Prostate gland (tissue), 2 donors: ENCODE results near the gene FEZF1.

Experiments
- CTCF ChIP-seq, 4 experiments: fragments of 200-600 bp in 2 of 4; fragments of 450-650 bp in 2 of 4; sonication (generic) in 2 of 4; IDR thresholded peaks; 1 replicate in 3 of 4; 2 replicates in 1 of 4; pipeline ENCODE4 v1.5.1; 2016 to 2019; ENCODE audit warnings: antibody characterized with exemption in 4 of 4, mild to moderate bottlenecking in 2 of 4, moderate library complexity in 2 of 4
- POLR2A ChIP-seq: fragments of 450-650 bp; IDR thresholded peaks from one replicate; pipeline ENCODE4 v1.6.1; 2016; ENCODE audit warnings: antibody characterized with exemption, mild to moderate bottlenecking

- TF ChIP-seq POLR2A: no peak
- TF ChIP-seq CTCF (IDR thresholded peaks at IDR 0.05): no peak
Observed at GRCh38 chr7:122269241-122269640, 35.3 kb downstream of the FEZF1 start.
